HepG2 (cell line): ENCODE data around the gene SLC7A8. TPM values are rescaled to one million over a fixed set of nuclear protein-coding genes. Genes with fewer than 3 reads are reported as not detected.
A peak's percentile ranks its signal among the peaks of the same experiment; 100 is the strongest.

Source experiments
- ETV5 ChIP-seq: IDR thresholded peaks from 2 replicates; pipeline ENCODE4 v1.6.1; 2018; ENCODE audit warnings: missing biosample characterization, missing genetic modification reagents, inconsistent platforms, borderline replicate concordance
- KMT2A ChIP-seq: sonication (generic); formaldehyde crosslinking; IDR thresholded peaks from 2 replicates; pipeline ENCODE4 v1.4.0; 2020; ENCODE audit warnings: missing genetic modification reagents
- PTBP1 ChIP-seq: fragments of 200-400 bp; formaldehyde crosslinking; IDR thresholded peaks from 2 replicates; pipeline ENCODE4 v1.6.1; 2018; ENCODE audit warnings: low read length, low read depth; ENCODE audit not compliant: poor library complexity, severe bottlenecking
- RXRB ChIP-seq: IDR thresholded peaks from 2 replicates; pipeline ENCODE4 v1.6.1; 2016; ENCODE audit warnings: borderline replicate concordance, missing genetic modification reagents, missing compliant biosample characterization
- ZBTB26 ChIP-seq: IDR thresholded peaks from 2 replicates; pipeline ENCODE4 v1.6.1; 2016; ENCODE audit warnings: missing compliant biosample characterization, missing genetic modification reagents, borderline replicate concordance
- ZC3H4 ChIP-seq: sonication (generic); formaldehyde crosslinking; IDR thresholded peaks from 2 replicates; pipeline ENCODE4 v1.4.0; 2020; ENCODE audit warnings: missing genetic modification reagents, borderline replicate concordance
- ZNF350 ChIP-seq: sonication (generic); formaldehyde crosslinking; IDR thresholded peaks from 2 replicates; pipeline ENCODE4 v1.4.0; 2020; ENCODE audit warnings: mild to moderate bottlenecking, low read depth, missing genetic modification reagents, borderline replicate concordance
- ZNF496 ChIP-seq: sonication (generic); formaldehyde crosslinking; IDR thresholded peaks from 2 replicates; pipeline ENCODE4 v1.8.1; 2023; ENCODE audit warnings: mild to moderate bottlenecking, moderate library complexity, missing genetic modification reagents; ENCODE audit not compliant: insufficient replicate concordance
- ZNF557 ChIP-seq: sonication (generic); formaldehyde crosslinking; IDR thresholded peaks from 2 replicates; pipeline ENCODE4 v1.4.0; 2020; ENCODE audit warnings: missing genetic modification reagents
- ZNF646 ChIP-seq: sonication (generic); formaldehyde crosslinking; IDR thresholded peaks from 2 replicates; pipeline ENCODE4 v1.9.0; 2021; ENCODE audit warnings: mild to moderate bottlenecking, missing genetic modification reagents
- polyA plus RNA-seq, 8 experiments: library from polyadenylated mRNA; depleted of rRNA in 3 of 8; stranded (reverse) in 7 of 8; unstranded in 1 of 8; fragments of >200 nt; fragmentation: Illumina TruSeq in 4 of 8; extraction: Trizol in 4 of 8; gene quantifications; 2 replicates each; pipeline versions ENCODE4 v1.2.1 to v1.2.3, GENCODE V29; 2011 to 2016; ENCODE audit warnings: low read depth in 4 of 8, missing spikeins in 1 of 8, mixed read lengths in 1 of 8; ENCODE audit not compliant: insufficient read depth in 1 of 8
- total RNA-seq, 5 experiments: library from RNA; depleted of rRNA; stranded (reverse); fragments of >200 nt; fragmentation: Illumina TruSeq; extraction: Trizol; gene quantifications; 2 replicates each; pipeline ENCODE4 v1.2.3, GENCODE V29; 2016; ENCODE audit warnings: low read depth in 1 of 5
- TF ChIP-seq, protein P1 (sequence below), 2 experiments: fragments of 450-650 bp in 1 of 2; sonication (generic) in 1 of 2; formaldehyde crosslinking in 1 of 2; IDR thresholded peaks; 2 replicates each; pipeline versions ENCODE4 v1.6.1 to v1.8.0; 2016 to 2022; ENCODE audit warnings: antibody characterized with exemption in 1 of 2, mild to moderate bottlenecking in 1 of 2, missing genetic modification reagents in 1 of 2

SLC7A8 gene
- total and polyA plus RNA-seq, 2 of the 13 experiments (the other 11 are each of a cell fraction or from before 2014, with no cell fraction given): 0.25 TPM; not detected in 1

DNA sequence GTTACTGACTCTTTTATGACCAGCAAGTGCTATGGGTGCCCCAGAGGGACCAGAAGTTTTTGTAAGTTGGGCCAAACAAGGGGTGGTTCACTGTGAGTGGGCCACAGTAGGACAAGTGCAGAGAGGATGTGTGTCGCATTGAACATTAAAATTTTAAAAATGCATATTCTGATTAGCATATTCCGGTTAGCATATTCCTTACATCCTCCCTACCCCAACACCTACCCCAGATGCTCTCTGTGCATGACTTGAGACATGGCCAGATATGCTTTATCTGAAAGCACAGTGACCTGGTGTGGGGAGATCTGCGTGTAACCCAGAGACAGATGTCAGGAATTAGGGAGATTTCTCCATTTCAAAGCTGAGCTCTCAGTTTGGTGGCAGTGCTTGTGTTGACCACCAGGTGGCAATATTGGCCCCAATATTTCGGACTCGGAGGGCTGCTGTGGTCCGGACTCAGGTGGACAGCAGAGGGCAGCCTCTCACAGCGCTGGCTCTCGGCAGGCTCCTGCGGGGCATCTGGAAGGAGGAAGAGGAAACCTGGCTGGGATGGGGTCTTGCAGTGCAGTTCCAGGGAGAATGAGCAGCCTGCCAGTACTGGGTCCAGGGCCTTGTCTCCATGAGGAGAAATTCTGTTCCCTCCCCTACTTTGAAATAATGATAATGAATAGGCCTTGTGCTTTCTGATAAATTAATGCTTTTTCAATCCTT is 62.8 kb downstream of the SLC7A8 start (continued):
- TF ChIP-seq ZNF646 (no peak), ETV5 (CRISPR knock-in tag) (peak; percentile 73), KMT2A (no peak), ZNF350 (CRISPR knock-in tag) (peak; percentile 88), ZNF557 (CRISPR knock-in tag) (no peak), ZBTB26 (CRISPR knock-in tag) (peak; percentile 93), ZC3H4 (CRISPR knock-in tag) (no peak; the same call in 1 of the 2 replicates), ZNF496 (no peak), RXRB (CRISPR knock-in tag) (peak; percentile 88), PTBP1 (no peak)
- TF ChIP-seq, protein P1, sequence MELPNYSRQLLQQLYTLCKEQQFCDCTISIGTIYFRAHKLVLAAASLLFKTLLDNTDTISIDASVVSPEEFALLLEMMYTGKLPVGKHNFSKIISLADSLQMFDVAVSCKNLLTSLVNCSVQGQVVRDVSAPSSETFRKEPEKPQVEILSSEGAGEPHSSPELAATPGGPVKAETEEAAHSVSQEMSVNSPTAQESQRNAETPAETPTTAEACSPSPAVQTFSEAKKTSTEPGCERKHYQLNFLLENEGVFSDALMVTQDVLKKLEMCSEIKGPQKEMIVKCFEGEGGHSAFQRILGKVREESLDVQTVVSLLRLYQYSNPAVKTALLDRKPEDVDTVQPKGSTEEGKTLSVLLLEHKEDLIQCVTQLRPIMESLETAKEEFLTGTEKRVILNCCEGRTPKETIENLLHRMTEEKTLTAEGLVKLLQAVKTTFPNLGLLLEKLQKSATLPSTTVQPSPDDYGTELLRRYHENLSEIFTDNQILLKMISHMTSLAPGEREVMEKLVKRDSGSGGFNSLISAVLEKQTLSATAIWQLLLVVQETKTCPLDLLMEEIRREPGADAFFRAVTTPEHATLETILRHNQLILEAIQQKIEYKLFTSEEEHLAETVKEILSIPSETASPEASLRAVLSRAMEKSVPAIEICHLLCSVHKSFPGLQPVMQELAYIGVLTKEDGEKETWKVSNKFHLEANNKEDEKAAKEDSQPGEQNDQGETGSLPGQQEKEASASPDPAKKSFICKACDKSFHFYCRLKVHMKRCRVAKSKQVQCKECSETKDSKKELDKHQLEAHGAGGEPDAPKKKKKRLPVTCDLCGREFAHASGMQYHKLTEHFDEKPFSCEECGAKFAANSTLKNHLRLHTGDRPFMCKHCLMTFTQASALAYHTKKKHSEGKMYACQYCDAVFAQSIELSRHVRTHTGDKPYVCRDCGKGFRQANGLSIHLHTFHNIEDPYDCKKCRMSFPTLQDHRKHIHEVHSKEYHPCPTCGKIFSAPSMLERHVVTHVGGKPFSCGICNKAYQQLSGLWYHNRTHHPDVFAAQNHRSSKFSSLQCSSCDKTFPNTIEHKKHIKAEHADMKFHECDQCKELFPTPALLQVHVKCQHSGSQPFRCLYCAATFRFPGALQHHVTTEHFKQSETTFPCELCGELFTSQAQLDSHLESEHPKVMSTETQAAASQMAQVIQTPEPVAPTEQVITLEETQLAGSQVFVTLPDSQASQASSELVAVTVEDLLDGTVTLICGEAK (IDR thresholded peaks at IDR 0.05): no peak
- TF ChIP-seq, protein P1 (CRISPR knock-in tag; IDR thresholded peaks at IDR 0.05): 0 out of 2 replicates have a peak, but pooled peaks have one; percentile 32
